Stomach (tissue), 9 donors: Measurements from ENCODE around the gene OR52H1. TPM values are rescaled to one million over a fixed set of nuclear protein-coding genes. Genes with fewer than 3 reads are reported as not detected.

Experiments
- DNase-seq, 2 donors: peaks; one replicate each; pipeline versions ENCODE4 v3.0.0 to v3.0.0-alpha.2; 2013 to 2019
- H3K27ac ChIP-seq, 5 donors: fragments of 200-600 bp in 4 of 5; sonication (generic) in 4 of 5; one replicate each; pipeline ENCODE4 v1.5.1; 2013 to 2019; ENCODE audit warnings: mild to moderate bottlenecking in 1 of 5, moderate library complexity in 1 of 5
- H3K27me3 ChIP-seq, 3 donors: fragments of 200-600 bp; sonication (generic); one replicate each; pipeline ENCODE4 v1.5.1; 2017 to 2019; ENCODE audit warnings: mixed run types in 1 of 3
- H3K36me3 ChIP-seq, 4 donors: fragments of 200-600 bp; sonication (generic); 1 replicate in 3 of 4; 2 replicates in 1 of 4; pipeline ENCODE4 v1.5.1; 2016 to 2019
- H3K4me1 ChIP-seq, 4 donors: fragments of 200-600 bp; sonication (generic); one replicate each; pipeline ENCODE4 v1.5.1; 2016 to 2019
- H3K4me3 ChIP-seq, 4 donors: fragments of 200-600 bp; sonication (generic) in 3 of 4; one replicate each; pipeline ENCODE4 v1.5.1; 2016 to 2019; ENCODE audit warnings: mild to moderate bottlenecking in 1 of 4
- H3K9me3 ChIP-seq, 4 donors: fragments of 200-600 bp; sonication (generic); one replicate each; pipeline ENCODE4 v1.5.1; 2016 to 2019
- EP300 ChIP-seq: sonication (generic); formaldehyde crosslinking; IDR thresholded peaks from one replicate; pipeline ENCODE4 v1.6.1; 2017; ENCODE audit warnings: antibody characterized with exemption
- POLR2A ChIP-seq, 4 donors: fragments of 450-650 bp; IDR thresholded peaks; one replicate each; pipeline ENCODE4 v1.6.1; 2016; ENCODE audit warnings: antibody characterized with exemption in 4 of 4, control low read depth in 2 of 4, mild to moderate bottlenecking in 1 of 4, moderate library complexity in 1 of 4
- POLR2AphosphoS5 ChIP-seq, 3 donors: sonication (generic); formaldehyde crosslinking; IDR thresholded peaks; one replicate each; pipeline ENCODE4 v1.6.1; 2016; ENCODE audit warnings: antibody characterized with exemption in 3 of 3
- WGBS, 5 donors: extraction: QIAGEN DNeasy Blood & Tissue Kit in 3 of 5; methylation state at CpG; one replicate each; pipeline versions ENCODE4 v1.1.5 to v1.1.7; 2013 to 2018; 5-methylcytosine and 5-hydroxymethylcytosine counted together
- intact Hi-C: fragments of 100-400 bp; cut with DNase I; formaldehyde crosslinking; loops from one replicate; pipeline ENCODE4 v1.15.1; 2023; ENCODE audit warnings: low total_unique reads
- polyA plus RNA-seq, 3 donors: library from polyadenylated mRNA; stranded (reverse); fragments of 200-250 nt; gene quantifications; one replicate each; pipeline ENCODE4 v1.2.3, GENCODE V29; 2013
- total RNA-seq, 5 donors: library from RNA; depleted of rRNA; stranded (reverse); fragments of >200 nt; gene quantifications; one replicate each; pipeline versions ENCODE4 v1.1.0 to v1.2.3, GENCODE V29; 2014 to 2016
- TF ChIP-seq, protein P1 (sequence below), 7 experiments: fragments of 450-650 bp in 4 of 7; fragments of 200-600 bp in 3 of 7; sonication (generic) in 3 of 7; IDR thresholded peaks; one replicate each; pipeline ENCODE4 v1.5.1; 2016 to 2019; ENCODE audit warnings: antibody characterized with exemption in 7 of 7, control low read depth in 2 of 7, mild to moderate bottlenecking in 1 of 7
- donor health status: healthy with polysubstance abuse.
- donor health status: Bipolar disorder and iron deficiency.
- donor health status: healthy.

The OR52H1 gene
- total and polyA plus RNA-seq, 8 donors = 0.58 to 21.0 (median 1.3) TPM; not detected in 5

DNA sequence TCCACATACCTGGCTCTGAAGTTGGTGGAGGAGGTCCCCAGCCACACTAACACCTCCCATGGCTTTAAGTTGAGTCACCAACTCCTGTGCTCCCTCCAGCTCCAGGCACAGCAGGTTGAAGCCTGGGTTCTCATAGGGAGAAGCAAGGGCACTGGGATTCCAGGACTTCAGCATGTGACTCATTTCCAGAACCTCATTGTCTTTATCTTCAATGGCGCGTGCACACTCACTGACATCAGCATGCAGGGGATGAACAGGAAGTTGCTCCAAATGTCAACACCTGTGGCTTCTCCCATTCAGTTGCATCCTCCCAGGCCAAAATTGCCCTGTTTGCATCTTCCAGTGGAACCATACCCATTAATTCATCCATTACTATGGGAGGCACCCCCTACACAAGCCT lies 26.0 kb downstream of the OR52H1 start:
- H3K4me1 ChIP-seq = no peaks in the 10 kb centered on the region
- DNase-seq = no peak
- H3K36me3 ChIP-seq = no peaks in the 10 kb centered on the region
- intact Hi-C loops = no loop called here
- H3K9me3 ChIP-seq = no peaks in the 10 kb centered on the region
- H3K4me3 ChIP-seq = no peak overlapping the region
- 79 to 100% (median 92%) methylated on average over 2 of the region's 2 CpGs for WGBS, 5 donors
- no peak overlapping the region for H3K27ac ChIP-seq
- no peak for TF ChIP-seq POLR2AphosphoS5 (IDR thresholded peaks at IDR 0.05)
- TF ChIP-seq, protein P1, sequence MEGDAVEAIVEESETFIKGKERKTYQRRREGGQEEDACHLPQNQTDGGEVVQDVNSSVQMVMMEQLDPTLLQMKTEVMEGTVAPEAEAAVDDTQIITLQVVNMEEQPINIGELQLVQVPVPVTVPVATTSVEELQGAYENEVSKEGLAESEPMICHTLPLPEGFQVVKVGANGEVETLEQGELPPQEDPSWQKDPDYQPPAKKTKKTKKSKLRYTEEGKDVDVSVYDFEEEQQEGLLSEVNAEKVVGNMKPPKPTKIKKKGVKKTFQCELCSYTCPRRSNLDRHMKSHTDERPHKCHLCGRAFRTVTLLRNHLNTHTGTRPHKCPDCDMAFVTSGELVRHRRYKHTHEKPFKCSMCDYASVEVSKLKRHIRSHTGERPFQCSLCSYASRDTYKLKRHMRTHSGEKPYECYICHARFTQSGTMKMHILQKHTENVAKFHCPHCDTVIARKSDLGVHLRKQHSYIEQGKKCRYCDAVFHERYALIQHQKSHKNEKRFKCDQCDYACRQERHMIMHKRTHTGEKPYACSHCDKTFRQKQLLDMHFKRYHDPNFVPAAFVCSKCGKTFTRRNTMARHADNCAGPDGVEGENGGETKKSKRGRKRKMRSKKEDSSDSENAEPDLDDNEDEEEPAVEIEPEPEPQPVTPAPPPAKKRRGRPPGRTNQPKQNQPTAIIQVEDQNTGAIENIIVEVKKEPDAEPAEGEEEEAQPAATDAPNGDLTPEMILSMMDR (IDR thresholded peaks at IDR 0.05) = no peak
- no peak for TF ChIP-seq POLR2A (IDR thresholded peaks at IDR 0.05)
- TF ChIP-seq EP300 = no peak
- H3K27me3 ChIP-seq = no peaks in the 10 kb centered on the region

DNA sequence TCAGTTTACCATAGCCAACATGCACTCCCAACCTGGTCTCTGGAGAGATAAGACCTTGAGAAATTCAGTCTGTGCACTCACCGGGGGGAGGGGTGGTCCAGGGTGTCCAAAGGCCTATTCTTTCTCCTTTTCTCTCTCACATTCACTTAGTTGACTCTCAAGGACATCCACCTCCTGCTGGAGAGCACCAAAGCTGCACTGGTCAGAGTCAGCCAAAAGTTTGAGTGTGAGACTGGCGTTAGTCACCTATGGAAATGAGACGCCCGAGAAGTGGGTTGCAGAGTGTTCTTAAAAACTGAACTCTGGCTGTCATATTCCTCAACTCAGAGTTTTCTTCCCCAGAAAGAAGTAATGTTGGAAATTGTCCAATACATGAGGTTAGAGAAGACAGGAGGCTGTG lies 26.8 kb downstream of the OR52H1 start:
- Histone ChIP-seq H3K4me1 (no peaks in the 10 kb centered on the region), H3K9me3 (no peaks in the 10 kb centered on the region), H3K4me3 (no peak overlapping the region), H3K27ac (no peak overlapping the region), H3K27me3 (no peaks in the 10 kb centered on the region), H3K36me3 (no peaks in the 10 kb centered on the region)
- DNase-seq = no peak
- 87 to 97% (median 94%) methylated on average over 4 of the region's 4 CpGs for WGBS, 5 donors
- intact Hi-C loops = no loop called here
- TF ChIP-seq POLR2A (IDR thresholded peaks at IDR 0.05) (no peak), EP300 (no peak), POLR2AphosphoS5 (IDR thresholded peaks at IDR 0.05) (no peak)
- TF ChIP-seq, protein P1 (IDR thresholded peaks at IDR 0.05) = no peak

DNA sequence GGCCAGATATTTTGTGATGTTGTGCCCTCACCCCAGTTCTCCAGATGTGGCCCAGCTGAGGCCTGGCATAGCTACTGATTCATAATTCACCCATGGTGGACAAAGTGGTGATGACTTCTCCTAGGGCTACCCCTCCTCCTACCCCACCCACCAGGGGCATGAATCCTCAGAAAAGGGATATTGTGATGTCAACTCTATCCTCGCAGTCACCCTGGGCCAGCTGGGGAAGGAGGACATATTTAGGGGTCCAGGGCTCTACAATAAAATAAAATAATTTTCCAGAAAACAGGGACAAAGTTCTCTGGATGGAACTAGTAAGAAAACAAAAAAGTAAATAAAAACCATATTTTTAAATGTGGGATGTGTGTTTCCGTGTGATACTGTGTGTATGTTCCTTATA lies 31.7 kb downstream of the OR52H1 start, which contains the start of gene UBQLNL:
UBQLNL (minus strand) TSS at position 101 of the 400 bp plus-strand sequence. CDS start 258 bp downstream, outside the sequence.
- no peak for DNase-seq
- 79 to 92% (median 88%) methylated on average over 2 of the region's 2 CpGs for WGBS, 5 donors
- intact Hi-C loops = no loop called here
- Histone ChIP-seq H3K9me3 (no peaks in the 10 kb centered on the region), H3K36me3 (no peaks in the 10 kb centered on the region), H3K27me3 (no peaks in the 10 kb centered on the region), H3K4me3 (no peak within 1 kb of the TSS), H3K4me1 (no peaks in the 10 kb centered on the region), H3K27ac (no peak within 1 kb of the TSS)
- TF ChIP-seq POLR2A (IDR thresholded peaks at IDR 0.05) (no peak), EP300 (no peak), POLR2AphosphoS5 (IDR thresholded peaks at IDR 0.05) (no peak)
- TF ChIP-seq, protein P1 (IDR thresholded peaks at IDR 0.05) = no peak

DNA sequence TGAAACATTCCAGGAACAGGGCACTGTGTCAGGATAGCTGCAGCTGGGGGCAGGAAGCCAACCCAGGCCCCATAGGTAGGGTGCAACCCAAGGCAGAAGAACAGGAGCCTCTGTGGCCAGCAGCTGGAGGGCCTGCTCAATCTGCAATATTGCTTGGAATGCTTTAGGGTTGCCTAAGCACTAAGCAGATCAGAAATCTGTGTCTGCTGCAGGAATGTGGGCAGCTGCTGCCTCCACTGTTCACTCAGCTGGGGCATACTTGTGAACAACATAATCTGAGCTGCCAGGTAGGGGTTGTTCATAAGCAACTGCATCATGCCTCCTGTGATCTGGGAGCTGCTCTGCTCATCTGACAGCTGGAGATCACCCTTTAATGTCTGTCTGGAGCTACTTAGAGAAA lies 33.5 kb downstream of the OR52H1 start:
- no peak overlapping the region for H3K27ac ChIP-seq
- DNase-seq = no peak
- no peaks in the 10 kb centered on the region for H3K36me3 ChIP-seq
- no peaks in the 10 kb centered on the region for H3K27me3 ChIP-seq
- no peaks in the 10 kb centered on the region for H3K4me1 ChIP-seq
- no peaks in the 10 kb centered on the region for H3K9me3 ChIP-seq
- no peak overlapping the region for H3K4me3 ChIP-seq
- intact Hi-C loops = no loop called here
- TF ChIP-seq EP300 (no peak), POLR2AphosphoS5 (IDR thresholded peaks at IDR 0.05) (no peak), POLR2A (IDR thresholded peaks at IDR 0.05) (no peak)
- TF ChIP-seq, protein P1 (IDR thresholded peaks at IDR 0.05) = no peak
